ENCODE measurements around the gene WDR64.

WDR64 gene

DNA sequence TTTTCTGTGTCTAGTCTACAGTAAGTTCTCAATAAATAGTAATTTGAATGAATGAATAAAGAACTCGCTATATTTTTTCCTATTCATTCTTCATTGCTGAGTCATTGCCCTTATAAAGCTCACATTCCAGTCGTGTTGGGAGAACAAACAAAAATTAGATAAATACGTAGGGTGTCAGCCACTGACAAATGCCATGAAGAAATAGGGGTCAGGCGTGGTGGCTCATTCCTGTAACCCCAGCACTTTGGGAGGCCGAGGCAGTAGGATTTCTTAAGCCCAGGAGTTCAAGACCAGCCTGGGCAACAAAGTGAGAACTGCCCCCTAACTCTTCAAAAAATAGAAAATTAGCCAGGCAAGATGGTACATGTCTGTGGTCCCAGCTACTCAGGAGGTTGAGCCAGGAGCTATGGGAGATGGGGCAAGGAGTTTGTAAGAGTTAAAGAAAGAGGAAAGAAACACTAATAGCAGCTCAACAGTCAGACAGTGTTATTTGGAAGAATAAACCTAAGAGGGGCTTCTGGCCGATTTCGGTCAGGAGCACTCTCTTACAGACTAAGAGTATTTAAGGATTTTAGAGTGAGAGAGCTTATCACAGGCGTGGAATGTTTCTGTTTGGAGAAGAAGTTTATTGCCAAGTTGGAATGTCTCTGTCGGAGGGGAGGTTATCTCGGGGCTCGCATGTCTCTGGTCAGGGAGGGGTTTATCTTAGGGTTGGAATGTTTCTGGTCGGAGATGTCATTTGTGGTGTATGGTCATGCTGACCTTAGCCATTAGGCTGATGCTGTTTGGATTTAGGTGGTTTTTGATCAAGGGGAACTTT is 10.1 kb upstream of the WDR64 start:
- H3K9me3 ChIP-seq (replicated peaks in 1 of 2; ENCODE audit: control insufficient read depth in 2 of 2, insufficient read depth in 1 of 2, low read depth in 1 of 2, low read length in 2 of 2) = peaks cover 0 to 11% of the 10 kb centered on the region in 2 donors
- H2AFZ ChIP-seq (ENCODE audit: low read length) = no peak overlapping the region
- no peak overlapping the region for H2BK15ac ChIP-seq (ENCODE audit: low read length)
- H3K4me1 ChIP-seq (ENCODE audit: control insufficient read depth in 2 of 2, insufficient read depth in 1 of 2, low read depth in 1 of 2, low read length in 2 of 2) = peaks cover 5 to 8% of the 10 kb centered on the region in 2 donors
- DNase-seq (ENCODE audit: low spot score) = no peak
- no peak overlapping the region for H3K27ac ChIP-seq (replicated peaks; ENCODE audit: low read length)
- peaks cover 0 to 14% of the 10 kb centered on the region in 2 donors for H3K36me3 ChIP-seq (replicated peaks in 1 of 2; ENCODE audit: control insufficient read depth in 2 of 2, insufficient read depth in 2 of 2, low read length in 2 of 2)
- H2BK120ac ChIP-seq (ENCODE audit: low read depth, low read length) = no peak overlapping the region
- no peak overlapping the region for H3K18ac ChIP-seq (ENCODE audit: low read length)
- no peak overlapping the region for H3K9ac ChIP-seq (ENCODE audit: low read depth, low read length, poor library complexity)
- H3K23ac ChIP-seq (ENCODE audit: low read depth, low read length, poor library complexity) = no peak overlapping the region
- no peak overlapping the region for H2BK12ac ChIP-seq (ENCODE audit: low read length)
- H3K4me2 ChIP-seq (ENCODE audit: insufficient read depth, low read length, poor library complexity, severe bottlenecking) = no peak overlapping the region
- no peak overlapping the region for H4K91ac ChIP-seq (ENCODE audit: low read depth, low read length, poor library complexity)
- no peaks in the 10 kb centered on the region for H3K79me1 ChIP-seq (ENCODE audit: low read depth, low read length)
- H2BK5ac ChIP-seq (ENCODE audit: low read length) = no peak overlapping the region
- WGBS, 2 donors (ENCODE audit: extremely low coverage in 2 of 2, insufficient read length in 2 of 2, insufficient replicate concordance in 1 of 2) = no CpG with 5 or more reads among the region's 12 CpGs
- no peaks in the 10 kb centered on the region for H3K27me3 ChIP-seq (ENCODE audit: control insufficient read depth in 3 of 3, insufficient read depth in 3 of 3, low read depth in 1 of 3, low read length in 3 of 3)
- H3K4me3 ChIP-seq (ENCODE audit: low read length in 2 of 2) = no peak overlapping the region
- no peak overlapping the region for H2AK5ac ChIP-seq (ENCODE audit: low read depth, low read length)
- no peak overlapping the region for H4K8ac ChIP-seq (ENCODE audit: low read depth, low read length)
- no peak overlapping the region for H3K14ac ChIP-seq (ENCODE audit: low read length)
- H3K4ac ChIP-seq (ENCODE audit: low read length) = no peak overlapping the region

GRCh38 chr1:241642593-241642944 is 9.5 kb upstream of the WDR64 start:
- Histone ChIP-seq H3K4me3 (ENCODE audit: low read length in 2 of 2) (no peak overlapping the region), H3K4ac (ENCODE audit: low read length) (no peak overlapping the region), H3K23ac (ENCODE audit: low read depth, low read length, poor library complexity) (no peak overlapping the region), H3K9me3 (replicated peaks in 1 of 2; ENCODE audit: control insufficient read depth in 2 of 2, insufficient read depth in 1 of 2, low read depth in 1 of 2, low read length in 2 of 2) (peaks cover 0 to 5% of the 10 kb centered on the region in 2 donors), H2BK120ac (ENCODE audit: low read depth, low read length) (no peak overlapping the region), H2BK5ac (ENCODE audit: low read length) (no peak overlapping the region), H3K4me2 (ENCODE audit: insufficient read depth, low read length, poor library complexity, severe bottlenecking) (no peak overlapping the region), H2BK12ac (ENCODE audit: low read length) (no peak overlapping the region), H2AK5ac (ENCODE audit: low read depth, low read length) (no peak overlapping the region), H3K4me1 (ENCODE audit: control insufficient read depth in 2 of 2, insufficient read depth in 1 of 2, low read depth in 1 of 2, low read length in 2 of 2) (peaks cover 5 to 8% of the 10 kb centered on the region in 2 donors), H3K14ac (ENCODE audit: low read length) (no peak overlapping the region), H4K91ac (ENCODE audit: low read depth, low read length, poor library complexity) (no peak overlapping the region), H3K36me3 (replicated peaks in 1 of 2; ENCODE audit: control insufficient read depth in 2 of 2, insufficient read depth in 2 of 2, low read length in 2 of 2) (peaks cover 0 to 8% of the 10 kb centered on the region in 2 donors), H4K8ac (ENCODE audit: low read depth, low read length) (no peak overlapping the region), H3K27ac (replicated peaks; ENCODE audit: low read length) (no peak overlapping the region), H2BK15ac (ENCODE audit: low read length) (no peak overlapping the region), H3K18ac (ENCODE audit: low read length) (no peak overlapping the region), H2AFZ (ENCODE audit: low read length) (no peak overlapping the region), H3K27me3 (ENCODE audit: control insufficient read depth in 3 of 3, insufficient read depth in 3 of 3, low read depth in 1 of 3, low read length in 3 of 3) (no peaks in the 10 kb centered on the region), H3K9ac (ENCODE audit: low read depth, low read length, poor library complexity) (no peak overlapping the region), H3K79me1 (ENCODE audit: low read depth, low read length) (no peaks in the 10 kb centered on the region)
- no peak for DNase-seq (ENCODE audit: low spot score)
- WGBS, 2 donors (ENCODE audit: extremely low coverage in 2 of 2, insufficient read length in 2 of 2, insufficient replicate concordance in 1 of 2) = no CpG with 5 or more reads among the region's 1 CpG

DNA sequence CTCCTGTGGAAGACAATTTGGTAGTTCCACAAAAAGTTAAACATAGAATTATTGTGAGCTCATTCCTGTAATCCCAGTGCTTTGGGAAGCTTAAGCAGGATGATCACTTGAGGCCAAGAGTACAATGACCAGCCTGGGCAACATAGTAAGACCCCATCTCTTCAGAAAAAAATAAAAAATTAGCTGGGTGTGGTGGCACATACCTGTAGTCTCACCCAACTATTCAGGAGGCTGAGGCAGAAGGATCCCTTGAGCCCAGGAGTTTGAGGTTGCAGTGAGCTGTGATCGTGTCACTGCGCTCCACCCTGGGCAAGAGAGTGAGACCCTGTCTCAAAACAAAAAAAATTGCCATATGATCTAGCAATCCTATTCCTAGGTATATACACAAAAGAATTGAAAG is 7.8 kb upstream of the WDR64 start:
- no peaks in the 10 kb centered on the region for H3K36me3 ChIP-seq (replicated peaks in 1 of 2; ENCODE audit: control insufficient read depth in 2 of 2, insufficient read depth in 2 of 2, low read length in 2 of 2)
- peaks cover 0 to 2% of the 10 kb centered on the region in 2 donors for H3K4me1 ChIP-seq (ENCODE audit: control insufficient read depth in 2 of 2, insufficient read depth in 1 of 2, low read depth in 1 of 2, low read length in 2 of 2)
- H3K4ac ChIP-seq (ENCODE audit: low read length) = no peak overlapping the region
- H2BK12ac ChIP-seq (ENCODE audit: low read length) = no peak overlapping the region
- no peak overlapping the region for H3K4me2 ChIP-seq (ENCODE audit: insufficient read depth, low read length, poor library complexity, severe bottlenecking)
- no peak overlapping the region for H3K18ac ChIP-seq (ENCODE audit: low read length)
- no peaks in the 10 kb centered on the region for H3K27me3 ChIP-seq (ENCODE audit: control insufficient read depth in 3 of 3, insufficient read depth in 3 of 3, low read depth in 1 of 3, low read length in 3 of 3)
- H3K9me3 ChIP-seq (replicated peaks in 1 of 2; ENCODE audit: control insufficient read depth in 2 of 2, insufficient read depth in 1 of 2, low read depth in 1 of 2, low read length in 2 of 2) = peaks cover 0 to 3% of the 10 kb centered on the region in 2 donors
- H2AK5ac ChIP-seq (ENCODE audit: low read depth, low read length) = no peak overlapping the region
- no peak overlapping the region for H3K27ac ChIP-seq (replicated peaks; ENCODE audit: low read length)
- H3K9ac ChIP-seq (ENCODE audit: low read depth, low read length, poor library complexity) = no peak overlapping the region
- no CpG with 5 or more reads among the region's 2 CpGs for WGBS, 2 donors (ENCODE audit: extremely low coverage in 2 of 2, insufficient read length in 2 of 2, insufficient replicate concordance in 1 of 2)
- DNase-seq (ENCODE audit: low spot score) = no peak
- H3K14ac ChIP-seq (ENCODE audit: low read length) = no peak overlapping the region
- no peak overlapping the region for H3K23ac ChIP-seq (ENCODE audit: low read depth, low read length, poor library complexity)
- no peak overlapping the region for H4K91ac ChIP-seq (ENCODE audit: low read depth, low read length, poor library complexity)
- no peak overlapping the region for H4K8ac ChIP-seq (ENCODE audit: low read depth, low read length)
- no peak overlapping the region for H2AFZ ChIP-seq (ENCODE audit: low read length)
- no peak overlapping the region for H2BK120ac ChIP-seq (ENCODE audit: low read depth, low read length)
- H3K79me1 ChIP-seq (ENCODE audit: low read depth, low read length) = no peaks in the 10 kb centered on the region
- no peak overlapping the region for H3K4me3 ChIP-seq (ENCODE audit: low read length in 2 of 2)
- H2BK15ac ChIP-seq (ENCODE audit: low read length) = no peak overlapping the region
- no peak overlapping the region for H2BK5ac ChIP-seq (ENCODE audit: low read length)

DNA sequence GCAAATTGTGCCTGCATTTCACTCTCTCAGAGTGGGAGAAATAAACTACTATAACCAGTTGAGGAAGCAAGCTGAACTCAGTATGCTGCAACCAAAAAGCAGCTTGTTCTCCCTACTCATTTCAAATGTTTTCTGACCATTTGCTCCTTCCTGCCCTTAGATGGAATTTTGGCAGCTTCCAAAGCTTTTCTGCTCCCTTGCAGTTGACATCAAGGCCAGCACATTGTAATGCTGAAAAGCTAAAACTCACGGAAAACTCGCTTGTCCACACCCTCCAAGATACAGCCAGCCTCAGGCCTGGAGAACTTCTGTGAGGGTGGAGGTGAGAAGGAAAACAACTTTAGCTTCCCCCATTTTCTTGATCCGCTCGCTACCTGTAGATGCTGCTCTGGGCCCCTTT is 6.9 kb upstream of the WDR64 start:
- Histone ChIP-seq H3K4ac (ENCODE audit: low read length) (no peak overlapping the region), H3K36me3 (replicated peaks in 1 of 2; ENCODE audit: control insufficient read depth in 2 of 2, insufficient read depth in 2 of 2, low read length in 2 of 2) (no peaks in the 10 kb centered on the region), H2AFZ (ENCODE audit: low read length) (no peak overlapping the region), H2BK5ac (ENCODE audit: low read length) (no peak overlapping the region), H3K79me1 (ENCODE audit: low read depth, low read length) (no peaks in the 10 kb centered on the region), H3K4me2 (ENCODE audit: insufficient read depth, low read length, poor library complexity, severe bottlenecking) (no peak overlapping the region), H3K14ac (ENCODE audit: low read length) (no peak overlapping the region), H3K23ac (ENCODE audit: low read depth, low read length, poor library complexity) (no peak overlapping the region), H2BK120ac (ENCODE audit: low read depth, low read length) (no peak overlapping the region), H4K91ac (ENCODE audit: low read depth, low read length, poor library complexity) (no peak overlapping the region), H2BK15ac (ENCODE audit: low read length) (no peak overlapping the region), H3K27ac (replicated peaks; ENCODE audit: low read length) (no peak overlapping the region), H3K9ac (ENCODE audit: low read depth, low read length, poor library complexity) (no peak overlapping the region), H3K18ac (ENCODE audit: low read length) (no peak overlapping the region), H3K9me3 (replicated peaks in 1 of 2; ENCODE audit: control insufficient read depth in 2 of 2, insufficient read depth in 1 of 2, low read depth in 1 of 2, low read length in 2 of 2) (peaks cover 0 to 3% of the 10 kb centered on the region in 2 donors), H3K27me3 (ENCODE audit: control insufficient read depth in 3 of 3, insufficient read depth in 3 of 3, low read depth in 1 of 3, low read length in 3 of 3) (no peaks in the 10 kb centered on the region), H3K4me1 (ENCODE audit: control insufficient read depth in 2 of 2, insufficient read depth in 1 of 2, low read depth in 1 of 2, low read length in 2 of 2) (peaks cover 0 to 2% of the 10 kb centered on the region in 2 donors), H2AK5ac (ENCODE audit: low read depth, low read length) (no peak overlapping the region), H3K4me3 (ENCODE audit: low read length in 2 of 2) (no peak overlapping the region), H2BK12ac (ENCODE audit: low read length) (no peak overlapping the region), H4K8ac (ENCODE audit: low read depth, low read length) (no peak overlapping the region)
- no peak for DNase-seq (ENCODE audit: low spot score)
- WGBS, 2 donors (ENCODE audit: extremely low coverage in 2 of 2, insufficient read length in 2 of 2, insufficient replicate concordance in 1 of 2) = no CpG with 5 or more reads among the region's 4 CpGs
